GM18507 (cell line): ENCODE results near the gene INTS15.
"Not testable (repeated sequence)": the region's sequence is repeated elsewhere in the genome, so short reads cannot be mapped to it uniquely, and the experiment has no call there.

Source experiments
- DNase-seq: peaks from one replicate; pipeline ENCODE4 v3.0.0; 2011; ENCODE audit warnings: low read depth; ENCODE audit not compliant: insufficient read length; ENCODE audit errors: extremely low spot score
- FAIRE-seq: peaks from 2 replicates; lab custom pipeline; 2011; peaks lifted over from hg19 to GRCh38; lab: Jason Lieb, UNC

INTS15 gene

DNA sequence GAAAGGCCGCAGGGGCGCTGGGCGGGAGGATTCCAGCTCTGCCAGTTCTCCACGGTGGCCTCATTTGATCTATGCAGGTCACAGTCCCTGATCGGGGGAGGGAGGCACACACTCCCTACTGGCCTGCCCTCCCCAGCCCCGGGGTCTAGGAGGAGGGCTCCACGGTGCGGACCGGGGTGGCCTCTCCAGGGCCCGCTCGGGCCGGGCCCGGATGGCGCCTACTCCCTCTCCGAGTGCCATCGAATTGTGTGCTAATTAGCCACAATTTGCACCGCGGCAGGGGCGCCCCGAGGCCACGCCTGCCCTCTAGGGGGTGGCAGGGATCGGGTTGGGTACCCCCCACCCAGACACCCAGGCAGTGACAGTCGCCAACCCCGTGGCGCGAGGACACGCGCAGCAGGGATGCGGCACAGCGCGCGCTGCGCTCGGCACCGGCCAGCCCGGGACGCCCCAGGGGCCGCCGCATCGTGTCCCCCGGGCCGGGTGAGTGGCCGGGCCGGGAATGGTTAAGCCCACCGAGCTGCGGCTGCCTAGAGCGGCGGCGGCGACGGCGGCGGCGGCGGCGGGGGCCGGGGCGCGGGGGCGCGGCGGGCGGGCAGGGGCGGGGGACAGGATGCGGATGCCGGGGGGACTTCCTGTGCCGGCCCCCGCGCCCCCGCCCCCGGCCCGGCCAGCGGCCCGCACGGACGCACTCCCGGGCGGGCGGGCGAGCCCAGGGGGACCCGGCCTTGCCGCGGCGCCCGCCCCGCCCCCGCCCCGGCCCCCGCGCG lies 25.3 kb downstream of the INTS15 start, which contains the start of gene ZNF853:
Gene ZNF853 (plus strand): TSS at position 658 of the 770 bp plus-strand sequence. CDS start 565 bp downstream, outside the sequence.
- no peak for DNase-seq
- FAIRE-seq = no peak

DNA sequence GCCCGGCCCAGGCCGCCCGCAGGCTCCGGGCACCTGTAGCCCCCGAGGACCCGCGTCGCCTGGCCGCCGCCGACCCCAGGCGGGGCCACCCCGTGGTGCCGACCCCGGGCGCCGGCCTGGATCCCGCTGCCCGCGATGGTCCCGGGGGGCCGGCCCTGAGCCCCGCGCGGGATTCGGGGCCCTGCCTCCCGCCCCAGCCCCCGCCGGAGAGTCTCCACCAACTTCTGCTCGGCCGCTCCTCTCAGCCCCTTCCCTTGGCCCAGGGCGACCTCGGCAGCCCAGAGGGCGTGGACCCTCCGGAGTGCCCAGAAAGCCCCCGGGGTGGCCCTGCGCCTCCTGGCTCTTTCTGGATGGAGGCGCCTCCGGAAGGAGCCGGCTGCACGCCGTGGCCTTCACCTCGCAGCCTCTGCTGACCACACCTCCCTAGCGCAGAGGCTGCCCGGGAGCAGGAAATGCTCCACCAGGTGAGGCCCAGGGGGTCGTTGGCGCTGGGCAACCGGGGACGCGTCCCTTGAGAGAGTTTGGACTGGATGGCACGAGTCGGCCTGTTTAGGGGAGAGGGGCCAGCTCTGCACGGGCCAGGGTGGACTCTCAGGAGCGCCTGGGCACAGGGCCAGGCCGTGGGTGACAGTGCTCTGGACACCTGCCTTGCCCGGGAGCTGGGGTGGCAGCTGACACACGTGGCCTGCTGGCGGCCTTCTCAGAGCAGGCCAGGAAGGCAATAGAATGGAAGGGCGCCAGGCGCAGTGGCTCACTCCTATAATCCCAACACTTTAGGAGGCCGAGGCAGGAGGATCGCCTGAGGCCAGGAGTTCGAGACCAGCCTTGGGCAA lies 26.1 kb downstream of the INTS15 start:
- FAIRE-seq (no peak), DNase-seq (no peak)

DNA sequence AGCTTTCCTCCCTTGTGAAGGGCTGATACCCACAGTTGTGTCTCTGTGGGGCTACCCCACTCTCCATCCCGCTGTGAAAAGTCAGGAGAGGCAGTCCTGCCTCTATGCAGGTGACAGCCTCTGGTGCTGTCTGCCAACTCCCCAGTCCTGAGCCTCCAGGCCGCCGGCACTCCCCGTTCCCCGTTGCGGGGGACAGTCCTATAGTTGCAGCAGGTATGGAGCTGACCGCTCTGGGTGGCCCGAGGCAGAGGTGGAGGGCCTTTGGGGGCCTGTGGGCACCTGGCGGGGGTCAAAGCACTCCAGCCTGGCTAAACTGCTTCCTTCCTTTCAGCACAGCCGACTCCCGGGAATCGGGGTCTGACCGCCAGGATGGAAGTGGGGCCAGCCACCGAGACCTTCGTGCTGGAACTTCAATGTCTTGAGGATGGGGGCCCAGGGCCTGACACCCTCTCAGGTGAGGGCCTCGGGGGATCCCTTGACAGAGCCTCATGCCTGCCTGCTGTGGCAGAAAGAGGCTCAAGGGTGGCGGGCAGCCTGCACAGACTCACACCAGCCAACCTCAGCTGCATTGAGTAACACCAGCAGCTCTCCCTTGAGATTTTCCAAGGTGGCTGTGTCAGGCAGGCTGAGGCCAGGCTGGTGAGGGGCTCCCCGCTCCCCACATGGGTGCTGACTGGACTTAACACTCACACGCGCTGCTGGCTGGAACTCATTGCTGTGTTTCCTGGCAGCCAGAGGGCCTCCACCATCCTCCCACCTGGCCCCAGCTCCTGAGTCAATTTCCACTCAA lies 27.2 kb downstream of the INTS15 start:
- DNase-seq = no peak
- no peak for FAIRE-seq

DNA sequence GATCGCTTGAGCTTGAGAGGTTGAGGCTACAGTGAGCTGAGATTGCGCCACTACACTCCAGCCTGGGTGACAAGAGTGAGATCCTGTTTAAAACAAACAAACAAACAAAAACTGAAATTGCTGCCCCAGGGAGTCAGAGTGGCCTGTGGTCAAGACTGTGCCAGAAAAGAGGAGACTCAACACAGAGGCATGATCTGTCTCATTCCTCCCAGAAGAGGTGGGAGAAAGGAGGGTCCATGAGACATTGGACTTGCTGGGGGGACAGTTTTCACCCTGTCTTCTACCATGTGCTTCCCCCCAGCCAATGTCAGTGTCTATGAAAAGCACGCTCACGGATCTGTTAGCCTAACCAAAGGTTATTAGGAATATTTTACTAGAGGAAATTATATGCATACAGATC lies 28.8 kb downstream of the INTS15 start:
- FAIRE-seq (no peak), DNase-seq (no peak)

DNA sequence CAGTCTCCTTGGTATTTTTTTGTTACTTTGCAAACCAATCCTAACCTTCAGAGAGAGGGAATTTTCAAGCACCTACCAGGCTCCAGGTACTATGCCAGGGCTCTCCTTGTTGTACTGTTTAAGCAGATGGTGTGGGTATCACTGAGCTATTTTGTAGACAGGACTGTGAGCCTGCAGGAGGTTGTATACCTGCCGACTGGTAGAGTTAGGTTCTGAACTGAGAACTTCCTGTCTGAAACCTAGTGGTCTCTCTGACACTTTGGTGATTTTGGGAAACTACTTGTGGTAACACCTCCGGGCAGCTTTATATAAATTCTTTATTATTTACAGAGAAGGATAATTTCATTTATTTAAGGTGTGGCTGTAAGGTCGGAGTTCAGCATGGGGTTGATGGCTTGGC lies 30.1 kb downstream of the INTS15 start:
- no peak for DNase-seq
- FAIRE-seq = no peak

DNA sequence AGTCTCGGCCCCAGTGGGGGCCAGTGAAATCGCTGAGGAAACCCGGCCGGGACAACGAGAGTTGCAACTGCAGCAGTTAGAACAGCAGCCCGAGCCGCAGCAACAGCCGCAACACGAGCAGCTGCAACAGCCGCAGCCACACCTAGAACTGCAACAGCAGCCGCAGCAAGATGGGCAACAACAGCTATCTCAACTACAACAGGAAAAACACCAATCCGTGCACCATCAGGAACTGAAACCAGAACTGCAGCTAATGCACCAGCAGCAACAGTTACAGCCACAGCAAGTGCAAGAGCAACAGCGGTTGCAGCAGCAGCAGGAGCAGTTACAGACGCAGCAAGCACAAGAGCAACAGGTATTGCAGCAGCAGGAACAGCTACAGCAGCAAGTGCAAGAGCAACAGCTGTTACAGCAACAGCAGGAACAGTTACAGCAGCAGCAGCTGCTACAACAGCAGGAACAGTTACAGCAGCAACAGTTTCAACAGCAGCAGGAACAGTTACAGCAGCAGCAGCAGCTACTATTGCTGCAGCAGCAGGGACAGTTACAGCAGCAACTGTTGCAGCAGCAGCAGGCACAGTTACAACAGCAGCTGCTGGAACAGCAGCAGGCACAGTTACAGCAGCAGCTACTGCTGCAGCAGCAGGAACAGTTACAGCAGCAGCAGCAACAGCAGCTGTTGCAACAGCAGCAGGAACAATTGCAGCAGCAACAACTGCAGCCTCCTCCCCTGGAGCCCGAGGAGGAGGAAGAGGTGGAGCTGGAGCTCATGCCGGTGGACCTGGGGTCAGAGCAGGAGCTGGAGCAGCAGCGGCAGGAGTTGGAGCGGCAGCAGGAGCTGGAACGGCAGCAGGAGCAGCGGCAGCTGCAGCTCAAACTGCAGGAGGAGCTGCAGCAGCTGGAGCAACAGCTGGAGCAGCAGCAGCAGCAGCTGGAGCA lies 31.6 kb downstream of the INTS15 start:
- FAIRE-seq (no peak), DNase-seq (no peak)

DNA sequence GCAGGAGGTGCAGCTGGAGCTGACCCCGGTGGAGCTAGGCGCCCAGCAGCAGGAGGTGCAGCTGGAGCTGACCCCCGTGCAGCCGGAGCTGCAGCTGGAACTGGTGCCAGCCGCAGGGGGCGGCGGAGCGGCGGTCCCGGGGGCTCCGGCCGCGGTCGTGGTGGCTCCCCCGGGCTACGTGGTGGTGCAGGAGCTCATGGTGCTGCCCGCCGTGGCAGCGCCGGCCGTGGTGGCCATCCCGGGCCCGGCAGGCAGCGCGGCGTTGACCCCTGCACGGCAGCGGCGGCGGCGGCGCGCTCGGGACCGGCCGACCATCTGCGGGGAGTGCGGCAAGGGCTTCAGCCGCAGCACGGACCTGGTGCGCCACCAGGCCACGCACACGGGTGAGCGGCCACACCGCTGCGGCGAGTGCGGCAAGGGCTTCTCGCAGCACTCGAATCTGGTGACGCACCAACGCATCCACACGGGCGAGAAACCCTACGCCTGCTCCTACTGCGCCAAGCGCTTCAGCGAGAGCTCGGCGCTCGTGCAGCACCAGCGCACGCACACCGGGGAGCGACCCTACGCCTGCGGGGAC lies 32.4 kb downstream of the INTS15 start:
- no peak for FAIRE-seq

DNA sequence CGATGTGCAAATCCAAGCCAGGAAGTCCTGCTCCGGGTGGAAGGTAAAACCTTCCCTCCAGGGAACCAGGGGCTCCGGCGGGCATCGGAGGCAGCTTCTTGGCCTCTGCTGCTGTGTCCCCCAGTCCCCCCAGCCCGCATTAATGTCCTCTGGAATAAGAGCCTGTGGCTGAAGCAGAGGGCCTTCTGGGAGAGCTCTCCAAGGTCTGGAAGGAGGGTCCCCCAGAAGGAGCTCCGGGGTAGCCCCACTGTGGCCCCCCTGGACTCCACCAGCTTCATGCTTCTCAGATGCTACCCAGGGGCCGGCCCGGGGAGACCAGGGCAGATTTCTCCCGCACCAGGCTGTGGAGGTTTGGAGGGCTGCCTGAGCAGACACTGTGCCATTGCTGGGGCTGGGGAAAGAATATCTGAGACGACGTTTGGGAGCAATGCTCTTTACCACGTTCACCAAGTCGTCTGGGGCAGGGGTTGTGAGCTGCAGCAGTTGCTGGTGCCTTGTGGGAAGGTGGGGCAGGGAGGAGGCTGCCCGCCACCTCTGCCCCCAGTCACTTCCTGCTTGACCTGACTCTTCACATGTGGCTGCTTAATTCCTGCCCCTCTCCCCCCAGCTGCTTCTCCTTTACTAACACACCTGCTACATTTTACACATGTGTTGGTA lies 33.9 kb downstream of the INTS15 start:
- no peak for FAIRE-seq

More for the DNA sequence above, 32.4 kb downstream of the INTS15 start:
- DNase-seq = no peak

DNA sequence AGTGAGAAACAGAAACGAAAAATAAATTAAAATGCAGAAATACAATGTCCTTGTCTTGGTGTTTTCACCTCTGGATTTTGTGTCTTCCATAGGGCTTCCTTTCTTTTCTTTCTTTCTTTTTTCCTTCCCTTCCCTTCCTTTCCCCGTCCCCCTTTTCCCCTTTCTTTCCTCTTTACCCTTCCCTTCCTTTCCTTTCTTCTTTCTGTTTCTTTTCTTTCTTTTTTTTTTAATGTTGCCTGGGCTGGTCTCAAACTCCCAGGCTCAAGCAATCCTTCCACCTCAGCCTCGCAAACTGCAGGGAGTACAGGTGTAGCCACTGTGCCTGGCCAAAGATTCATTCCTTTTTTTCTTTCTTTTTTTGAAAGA lies 34.4 kb downstream of the INTS15 start:
- DNase-seq = no peak
- no peak for FAIRE-seq

More for the DNA sequence above, 33.9 kb downstream of the INTS15 start:
- DNase-seq = no peak

DNA sequence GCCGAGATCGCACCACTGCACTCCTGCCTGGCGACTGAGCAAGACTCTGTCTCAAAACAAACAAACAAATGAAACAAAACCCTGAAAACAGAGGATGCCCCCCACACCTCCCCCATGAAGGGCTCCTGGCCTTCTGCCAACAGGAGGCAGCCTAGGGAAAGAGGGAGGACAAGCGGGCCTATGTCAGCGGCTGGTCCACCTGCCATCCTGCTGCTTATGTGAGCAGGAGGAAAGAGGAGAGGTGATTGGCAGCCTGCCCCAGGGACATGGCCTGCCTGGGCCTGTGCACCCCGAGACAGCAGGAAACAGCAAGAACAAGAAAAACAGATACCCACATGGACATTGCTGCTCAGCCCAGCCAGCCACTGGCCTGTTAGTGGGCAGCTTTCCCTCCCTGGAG lies 38.2 kb downstream of the INTS15 start:
- FAIRE-seq (no peak), DNase-seq (no peak)

DNA sequence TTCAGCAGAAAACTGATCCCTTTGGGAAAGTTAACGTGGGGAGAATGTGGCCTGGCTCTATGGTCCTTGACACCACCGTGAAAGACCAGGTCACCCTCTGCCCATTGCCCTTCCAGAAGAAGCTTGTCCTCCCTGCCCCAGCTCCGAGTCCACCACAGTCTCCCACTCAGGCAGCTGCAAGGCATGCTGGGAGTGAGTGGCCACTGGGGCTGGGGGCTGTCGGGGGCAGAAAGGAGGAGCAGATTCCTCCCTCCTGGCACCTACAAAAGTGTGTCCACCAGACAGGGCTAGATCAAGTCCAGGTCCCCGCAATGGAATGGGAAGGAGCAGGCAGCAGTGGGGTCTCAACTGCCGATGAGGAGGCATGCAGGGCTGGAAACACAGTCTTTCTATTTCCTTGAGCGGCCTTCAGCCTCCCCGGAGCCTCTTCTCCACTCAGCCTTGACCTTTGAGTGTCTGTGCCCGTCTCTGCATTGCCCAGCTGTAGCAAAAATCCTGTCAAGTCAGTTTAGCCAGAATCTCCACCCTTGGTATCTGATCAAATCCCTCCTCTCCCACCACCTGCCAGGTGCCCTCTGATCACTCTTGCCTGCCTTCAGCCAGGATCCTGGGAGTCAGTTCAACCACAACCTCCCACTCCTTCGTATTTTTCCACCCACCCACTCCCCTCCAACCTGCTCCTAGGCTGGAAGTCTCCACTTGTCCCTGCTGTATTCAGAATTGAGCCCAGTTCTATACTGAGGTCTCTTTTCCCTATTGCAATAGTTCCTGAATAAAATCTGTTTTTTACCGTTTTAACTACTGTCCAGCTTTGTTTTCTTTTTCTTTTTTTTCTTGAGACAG lies 40.4 kb downstream of the INTS15 start:
- DNase-seq (no peak), FAIRE-seq (no peak)

DNA sequence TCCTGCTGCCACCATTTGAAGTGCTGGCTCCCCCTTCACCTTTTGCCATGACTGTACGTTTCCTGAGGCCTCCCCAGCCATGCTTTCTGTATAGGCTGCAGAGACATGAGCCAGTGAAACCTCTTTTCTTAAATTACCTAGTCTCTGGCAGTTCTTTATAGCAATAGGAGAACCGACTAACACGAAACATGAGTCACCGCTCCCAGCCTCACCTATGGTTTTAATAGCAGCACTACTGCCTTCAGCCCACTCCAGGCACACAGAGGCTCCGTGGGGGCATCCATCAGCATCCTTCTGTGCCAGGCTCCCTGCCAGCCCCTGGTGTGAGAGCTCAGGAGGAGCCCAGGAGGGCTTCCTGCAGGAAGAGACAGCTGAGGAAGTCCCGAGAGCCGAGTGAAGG lies 41.8 kb downstream of the INTS15 start:
- DNase-seq (no peak), FAIRE-seq (no peak)

DNA sequence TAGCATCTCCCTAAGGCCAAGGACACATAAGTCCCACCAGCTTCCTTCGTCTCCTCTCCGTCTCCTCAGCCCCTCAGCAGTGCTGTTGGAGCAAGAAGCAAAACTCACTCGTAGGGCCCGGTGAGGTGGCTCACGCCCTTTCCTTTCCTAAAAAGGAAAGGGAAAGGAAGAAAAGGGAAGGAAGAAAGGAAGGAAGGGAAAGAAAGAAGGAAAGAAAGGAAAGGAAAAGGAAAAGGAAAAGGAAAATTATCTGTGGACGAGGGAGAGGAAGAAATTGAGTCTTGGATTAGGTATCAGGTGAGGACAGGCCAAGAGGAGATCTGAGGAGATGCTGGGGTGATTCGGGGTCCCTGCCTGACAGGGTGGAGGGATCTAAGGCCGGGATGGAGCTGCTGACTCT lies 44.2 kb downstream of the INTS15 start:
- FAIRE-seq = no peak
- DNase-seq = no peak

DNA sequence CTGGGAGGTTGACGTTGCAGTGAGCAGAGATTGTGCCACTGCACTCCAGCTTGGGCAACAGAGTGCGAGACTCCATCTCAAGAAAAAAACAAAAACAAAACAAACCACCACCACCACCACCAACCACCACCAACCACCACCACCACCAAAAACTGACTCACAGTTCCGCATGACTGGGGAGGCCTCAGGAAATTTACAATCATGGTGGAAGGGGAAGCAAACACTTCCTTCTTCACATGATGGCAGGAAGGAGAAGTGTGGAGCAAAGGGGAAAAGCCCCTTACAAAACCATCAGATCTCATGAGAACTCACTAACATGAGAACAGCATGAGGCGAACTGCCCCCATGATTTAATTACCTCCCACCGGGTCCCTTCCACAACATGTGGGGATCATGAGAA lies 45.1 kb downstream of the INTS15 start:
- not testable (repeated sequence) for FAIRE-seq, DNase-seq

DNA sequence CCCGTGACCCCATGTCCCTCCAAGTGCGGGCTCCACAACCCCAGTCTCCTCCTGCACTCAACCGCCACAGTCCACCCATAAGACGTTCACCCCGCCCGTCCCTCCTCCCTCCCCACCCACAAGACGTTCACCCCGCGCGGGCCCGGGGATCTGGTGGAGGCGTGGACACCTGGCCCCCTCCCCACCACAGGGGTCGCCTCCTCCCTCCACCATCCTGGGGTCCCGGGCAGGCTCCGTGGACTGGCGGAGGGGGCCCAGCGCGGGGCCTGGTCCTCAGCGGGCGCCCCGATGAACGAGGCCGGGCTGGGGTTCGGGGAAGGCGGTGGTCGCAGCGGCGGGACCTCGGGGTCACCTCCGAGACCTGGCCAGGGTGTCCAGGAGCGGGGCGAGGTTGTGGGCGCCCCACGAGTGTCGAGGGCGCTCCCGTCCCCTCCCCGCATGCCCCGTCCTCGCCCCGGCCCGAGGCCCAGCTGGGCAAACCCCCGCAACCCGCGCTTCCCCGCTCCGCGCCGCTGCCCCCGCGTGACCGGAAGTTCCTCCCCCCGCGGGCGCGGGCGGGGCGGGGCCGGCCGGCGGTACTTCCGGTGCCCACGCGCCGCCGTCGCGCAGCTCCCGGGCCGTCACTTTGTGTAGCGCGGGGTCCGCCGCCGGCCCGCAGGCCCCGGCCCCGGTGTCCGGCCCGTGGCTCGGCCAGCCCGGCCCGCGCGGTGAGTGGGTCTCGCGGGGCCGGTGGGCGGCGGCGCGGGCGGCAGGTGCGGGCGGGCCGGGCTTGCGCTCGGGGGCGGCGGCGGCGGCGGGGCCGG lies 47.1 kb downstream of the INTS15 start, which contains the start of gene ZNF316:
Gene ZNF316 (plus strand): TSS at position 578 of the 803 bp plus-strand sequence. CDS start 5,092 bp downstream, outside the sequence.
- DNase-seq (peak; percentile 88), FAIRE-seq (no peak)

DNA sequence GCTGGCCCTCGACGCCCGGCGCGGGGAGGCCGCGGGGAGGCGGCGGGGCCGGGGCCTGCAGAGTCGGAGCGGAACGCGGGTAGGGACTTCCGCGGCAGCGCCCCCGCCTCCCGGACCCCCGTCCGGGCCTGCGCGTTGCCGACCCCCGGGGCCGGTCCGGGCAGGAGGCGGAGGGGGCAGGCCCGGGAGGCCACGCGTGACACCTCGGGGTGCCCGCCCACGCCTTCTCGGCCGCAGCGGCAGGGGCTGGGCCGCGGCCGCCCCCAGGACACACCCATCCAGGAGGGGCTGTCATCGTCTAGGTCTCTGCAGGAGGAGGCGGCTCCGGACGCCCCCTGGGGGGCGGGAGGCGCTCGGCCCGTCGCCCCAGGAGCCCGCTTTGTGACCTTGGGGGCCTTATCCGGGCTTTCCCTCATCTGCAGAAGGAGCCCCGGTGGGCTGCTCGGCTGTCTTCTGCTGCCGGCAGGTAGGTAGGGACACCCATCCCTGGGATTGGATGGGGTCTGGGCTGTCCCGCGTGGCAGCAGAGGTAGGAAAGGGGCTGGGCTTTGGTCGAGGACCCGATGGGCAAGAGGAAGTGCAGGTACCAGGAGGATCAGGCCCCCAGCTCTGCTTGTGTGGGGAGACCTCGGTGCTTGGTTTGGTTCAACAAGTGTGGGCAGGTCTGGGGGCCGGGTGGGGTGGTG lies 47.9 kb downstream of the INTS15 start:
- FAIRE-seq = peak; percentile 54
- peak; percentile 78 for DNase-seq
